GM18868 (cell line): ENCODE measurements around the gene PTGES2.
"Not testable (repeated sequence)": the region's sequence is repeated elsewhere in the genome, so short reads cannot be mapped to it uniquely, and the experiment has no call there.

Source experiments
- ATAC-seq: cut with Tn5 transposase; IDR thresholded peaks from one replicate; pipeline ENCODE4 v1.9.1; 2021; ENCODE audit warnings: mild to moderate bottlenecking, moderate library complexity; ENCODE audit not compliant: unreplicated experiment

Gene PTGES2

GRCh38 chr9:128139621-128140020 is 12.1 kb upstream of the PTGES2 start:
- ATAC-seq, result no peak

- ATAC-seq, result no peak
These were observed 10.5 kb upstream of the PTGES2 start for GRCh38 chr9:128138001-128138400.

- ATAC-seq, result no peak
These were observed 9.6 kb upstream of the PTGES2 start for GRCh38 chr9:128136816-128137793.

- not testable (repeated sequence) for ATAC-seq
These were observed 8.0 kb upstream of the PTGES2 start for GRCh38 chr9:128135561-128135960.

GRCh38 chr9:128132139-128132538 is 4.6 kb upstream of the PTGES2 start:
- not testable (repeated sequence) for ATAC-seq

- not testable (repeated sequence) for ATAC-seq
These were observed 3.8 kb upstream of the PTGES2 start for GRCh38 chr9:128131346-128131745.

- not testable (repeated sequence) for ATAC-seq
These were observed 3.1 kb upstream of the PTGES2 start for GRCh38 chr9:128130651-128131050.

GRCh38 chr9:128129976-128130590 is 2.6 kb upstream of the PTGES2 start:
- not testable (repeated sequence) for ATAC-seq

GRCh38 chr9:128128836-128129590 is 1.5 kb upstream of the PTGES2 start:
- no peak for ATAC-seq

GRCh38 chr9:128127990-128128835 is 684 bp upstream of the PTGES2 start:
- peak; percentile 60 for ATAC-seq

- ATAC-seq, result no peak
These were observed 1.8 kb downstream of the PTGES2 start for GRCh38 chr9:128125580-128126354.

- no peak for ATAC-seq
These were observed 2.5 kb downstream of the PTGES2 start for GRCh38 chr9:128124873-128125579.

- ATAC-seq, result no peak
These were observed 3.1 kb downstream of the PTGES2 start for GRCh38 chr9:128124451-128124850.

- no peak for ATAC-seq
These were observed 4.0 kb downstream of the PTGES2 start for GRCh38 chr9:128123451-128124080.

- no peak for ATAC-seq
These were observed 4.7 kb downstream of the PTGES2 start for GRCh38 chr9:128122809-128123175.

- no peak for ATAC-seq
These were observed 5.4 kb downstream of the PTGES2 start for GRCh38 chr9:128121924-128122808.

GRCh38 chr9:128121466-128121810 is 6.1 kb downstream of the PTGES2 start:
- ATAC-seq, result no peak
